Bronchial epithelial cell (primary cell): Measurements from ENCODE around the gene GPR35. TPM values are rescaled to one million over a fixed set of nuclear protein-coding genes. Genes with fewer than 3 reads are reported as not detected.
"Not testable (repeated sequence)": the region's sequence is repeated elsewhere in the genome, so short reads cannot be mapped to it uniquely, and the experiment has no call there.

Source experiments
- DNase-seq: peaks from one replicate; pipeline ENCODE4 v3.0.0-alpha.2; 2010; ENCODE audit warnings: low read depth
- FAIRE-seq: peaks from 2 replicates; lab custom pipeline; 2011; peaks lifted over from hg19 to GRCh38; lab: Jason Lieb, UNC
- H3K27me3 ChIP-seq: 2 replicates; pipeline ENCODE4 v1.5.1; 2011; ENCODE audit warnings: low read length; ENCODE audit not compliant: control insufficient read depth, insufficient read depth
- H3K36me3 ChIP-seq: 2 replicates; pipeline ENCODE4 v1.5.1; 2011; ENCODE audit warnings: low read length; ENCODE audit not compliant: control insufficient read depth, insufficient read depth
- H3K4me3 ChIP-seq: 2 replicates; pipeline ENCODE4 v1.5.1; 2011; ENCODE audit warnings: mild to moderate bottlenecking, low read depth, low read length, control low read depth
- CTCF ChIP-seq: IDR thresholded peaks from 2 replicates; pipeline ENCODE4 v1.5.1; 2011; ENCODE audit warnings: mild to moderate bottlenecking, moderate library complexity, low read length, control low read depth, inconsistent platforms; ENCODE audit not compliant: insufficient read depth, severe bottlenecking
- total RNA-seq: library from RNA; depleted of rRNA; stranded (reverse); fragments of >200 nt; gene quantifications from 2 replicates; pipeline ENCODE4 v1.2.1, GENCODE V29; 2014

Gene GPR35
- total RNA-seq, 1 donor from 2014 or later = 0.26 TPM

GRCh38 chr2:240651185-240651584 lies 25.9 kb downstream of the GPR35 start:
- DNase-seq = no peak
- TF ChIP-seq CTCF = no peak
- H3K4me3 ChIP-seq = no peak overlapping the region
- H3K27me3 ChIP-seq = peaks cover 11% of the 10 kb centered on the region
- no peak for FAIRE-seq
- H3K36me3 ChIP-seq = no peaks in the 10 kb centered on the region

- no peak for TF ChIP-seq CTCF
- Histone ChIP-seq H3K4me3 (no peak overlapping the region), H3K36me3 (no peaks in the 10 kb centered on the region), H3K27me3 (no peaks in the 10 kb centered on the region)
- DNase-seq (peak; percentile 3), FAIRE-seq (no peak)
These were observed 30.9 kb downstream of the GPR35 start for GRCh38 chr2:240655931-240656886.

GRCh38 chr2:240659883-240660282 lies 34.6 kb downstream of the GPR35 start:
- not testable (repeated sequence) for FAIRE-seq, DNase-seq, H3K36me3 ChIP-seq, H3K27me3 ChIP-seq, H3K4me3 ChIP-seq

- DNase-seq (peak; percentile 5), FAIRE-seq (no peak)
- Histone ChIP-seq H3K36me3 (no peaks in the 10 kb centered on the region), H3K27me3 (peaks cover 1% of the 10 kb centered on the region), H3K4me3 (no peak overlapping the region)
- TF ChIP-seq CTCF = no peak
These were observed 37.4 kb downstream of the GPR35 start for GRCh38 chr2:240662681-240663080.

- Histone ChIP-seq H3K27me3 (peaks cover 1% of the 10 kb centered on the region), H3K36me3 (no peaks in the 10 kb centered on the region), H3K4me3 (no peak overlapping the region)
- no peak for DNase-seq
- FAIRE-seq = no peak
- no peak for TF ChIP-seq CTCF
These were observed 38.4 kb downstream of the GPR35 start for GRCh38 chr2:240663546-240664190.

GRCh38 chr2:240664622-240665021 lies 39.3 kb downstream of the GPR35 start:
- DNase-seq = no peak
- H3K27me3 ChIP-seq = peaks cover 1% of the 10 kb centered on the region
- H3K4me3 ChIP-seq = no peak overlapping the region
- no peaks in the 10 kb centered on the region for H3K36me3 ChIP-seq
- TF ChIP-seq CTCF = no peak
- no peak for FAIRE-seq
